ENCODE results near the gene NUB1.

DNA sequence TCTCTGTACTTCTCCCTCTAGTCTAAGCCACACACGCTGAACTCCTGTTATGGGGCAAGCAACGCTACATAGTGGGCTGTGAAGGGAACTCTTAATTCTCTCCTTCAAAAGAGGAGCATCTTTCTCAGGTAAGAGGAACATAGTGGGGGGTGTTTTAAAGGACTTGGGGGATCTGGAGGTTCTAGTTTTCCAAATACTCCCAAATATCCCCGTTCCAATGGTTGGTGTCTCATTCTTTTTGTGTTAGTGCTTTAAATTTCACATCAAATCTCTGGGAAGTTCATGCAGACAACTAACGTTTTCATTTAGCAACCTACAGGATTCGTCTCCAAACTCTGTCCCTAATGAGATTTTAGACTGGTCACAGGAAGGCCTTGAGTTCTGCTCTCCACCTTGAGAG, 80.6 kb downstream of the NUB1 start:
- TF ChIP-seq, protein P1, sequence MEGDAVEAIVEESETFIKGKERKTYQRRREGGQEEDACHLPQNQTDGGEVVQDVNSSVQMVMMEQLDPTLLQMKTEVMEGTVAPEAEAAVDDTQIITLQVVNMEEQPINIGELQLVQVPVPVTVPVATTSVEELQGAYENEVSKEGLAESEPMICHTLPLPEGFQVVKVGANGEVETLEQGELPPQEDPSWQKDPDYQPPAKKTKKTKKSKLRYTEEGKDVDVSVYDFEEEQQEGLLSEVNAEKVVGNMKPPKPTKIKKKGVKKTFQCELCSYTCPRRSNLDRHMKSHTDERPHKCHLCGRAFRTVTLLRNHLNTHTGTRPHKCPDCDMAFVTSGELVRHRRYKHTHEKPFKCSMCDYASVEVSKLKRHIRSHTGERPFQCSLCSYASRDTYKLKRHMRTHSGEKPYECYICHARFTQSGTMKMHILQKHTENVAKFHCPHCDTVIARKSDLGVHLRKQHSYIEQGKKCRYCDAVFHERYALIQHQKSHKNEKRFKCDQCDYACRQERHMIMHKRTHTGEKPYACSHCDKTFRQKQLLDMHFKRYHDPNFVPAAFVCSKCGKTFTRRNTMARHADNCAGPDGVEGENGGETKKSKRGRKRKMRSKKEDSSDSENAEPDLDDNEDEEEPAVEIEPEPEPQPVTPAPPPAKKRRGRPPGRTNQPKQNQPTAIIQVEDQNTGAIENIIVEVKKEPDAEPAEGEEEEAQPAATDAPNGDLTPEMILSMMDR (IDR thresholded peaks at IDR 0.05): no peak
- no peak for TF ChIP-seq POLR2A (IDR thresholded peaks at IDR 0.05)
